Measurements from ENCODE around the gene PDE8B.
A peak's percentile ranks its signal among the peaks of the same experiment; 100 is the strongest.

Gene PDE8B, protein sequence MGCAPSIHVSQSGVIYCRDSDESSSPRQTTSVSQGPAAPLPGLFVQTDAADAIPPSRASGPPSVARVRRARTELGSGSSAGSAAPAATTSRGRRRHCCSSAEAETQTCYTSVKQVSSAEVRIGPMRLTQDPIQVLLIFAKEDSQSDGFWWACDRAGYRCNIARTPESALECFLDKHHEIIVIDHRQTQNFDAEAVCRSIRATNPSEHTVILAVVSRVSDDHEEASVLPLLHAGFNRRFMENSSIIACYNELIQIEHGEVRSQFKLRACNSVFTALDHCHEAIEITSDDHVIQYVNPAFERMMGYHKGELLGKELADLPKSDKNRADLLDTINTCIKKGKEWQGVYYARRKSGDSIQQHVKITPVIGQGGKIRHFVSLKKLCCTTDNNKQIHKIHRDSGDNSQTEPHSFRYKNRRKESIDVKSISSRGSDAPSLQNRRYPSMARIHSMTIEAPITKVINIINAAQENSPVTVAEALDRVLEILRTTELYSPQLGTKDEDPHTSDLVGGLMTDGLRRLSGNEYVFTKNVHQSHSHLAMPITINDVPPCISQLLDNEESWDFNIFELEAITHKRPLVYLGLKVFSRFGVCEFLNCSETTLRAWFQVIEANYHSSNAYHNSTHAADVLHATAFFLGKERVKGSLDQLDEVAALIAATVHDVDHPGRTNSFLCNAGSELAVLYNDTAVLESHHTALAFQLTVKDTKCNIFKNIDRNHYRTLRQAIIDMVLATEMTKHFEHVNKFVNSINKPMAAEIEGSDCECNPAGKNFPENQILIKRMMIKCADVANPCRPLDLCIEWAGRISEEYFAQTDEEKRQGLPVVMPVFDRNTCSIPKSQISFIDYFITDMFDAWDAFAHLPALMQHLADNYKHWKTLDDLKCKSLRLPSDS

DNA sequence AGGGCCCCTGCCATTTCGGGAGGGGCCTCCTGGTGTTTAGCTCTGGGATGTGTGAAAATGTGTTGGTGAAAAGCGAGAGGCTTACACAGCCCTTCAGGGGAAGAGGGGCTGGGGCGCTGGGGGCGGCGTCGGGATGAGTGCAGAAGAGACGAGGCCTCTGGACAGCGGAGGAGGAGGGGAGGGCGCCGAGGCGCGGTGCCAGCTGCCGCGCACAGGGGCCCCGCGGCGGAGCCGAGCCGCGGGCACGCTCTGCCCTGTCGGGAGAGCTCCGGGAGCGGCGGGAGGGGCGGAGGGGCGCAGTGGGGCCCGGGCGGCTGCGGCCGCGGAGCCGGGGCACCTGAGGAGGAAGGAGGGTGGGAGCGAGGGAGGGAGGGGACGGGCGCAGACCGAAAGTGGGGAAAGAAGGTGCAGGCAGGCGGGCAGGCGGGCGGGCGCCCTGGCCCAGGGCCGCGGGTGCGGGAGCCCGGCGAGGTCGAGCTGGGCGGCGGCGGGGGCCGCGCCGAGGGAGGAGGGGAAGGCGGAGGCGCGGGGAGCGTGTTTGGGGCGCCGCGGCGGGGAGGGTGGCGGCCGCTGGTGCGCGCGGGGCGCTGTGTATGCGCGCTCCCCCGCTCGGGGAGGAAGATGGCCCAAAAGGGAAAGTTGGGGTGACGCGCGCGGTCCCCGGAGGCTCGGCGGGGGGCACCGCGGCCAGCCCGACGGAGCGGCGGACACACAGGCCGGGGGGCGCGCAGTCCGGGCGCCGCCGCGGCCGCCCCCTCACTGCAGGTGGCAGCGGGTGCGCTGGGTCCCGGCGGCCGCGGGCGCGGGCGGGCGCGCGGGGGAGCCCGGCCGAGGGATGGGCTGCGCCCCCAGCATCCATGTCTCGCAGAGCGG is at the start of gene PDE8B:
Gene PDE8B (plus strand): TSS at position 590 of the 873 bp plus-strand sequence. CDS start 246 bp downstream, at position 836.
- Histone ChIP-seq H3K27ac (peak within 1 kb of the TSS in 1 of 21 experiments; percentile 51), H3K4me3 (peak within 1 kb of the TSS; percentile 22 to 58 (median 35))

- Histone ChIP-seq H3K27ac (no peak overlapping the region), H3K4me3 (no peak overlapping the region)
Measured at GRCh38 chr5:77163453-77163852, 47.0 kb upstream of the PDE8B start.

GRCh38 chr5:77167063-77167462 is 43.4 kb upstream of the PDE8B start:
- H3K4me3 ChIP-seq, result no peak overlapping the region
- H3K27ac ChIP-seq, result peak overlapping the region in 1 of 21 experiments; percentile 57

DNA sequence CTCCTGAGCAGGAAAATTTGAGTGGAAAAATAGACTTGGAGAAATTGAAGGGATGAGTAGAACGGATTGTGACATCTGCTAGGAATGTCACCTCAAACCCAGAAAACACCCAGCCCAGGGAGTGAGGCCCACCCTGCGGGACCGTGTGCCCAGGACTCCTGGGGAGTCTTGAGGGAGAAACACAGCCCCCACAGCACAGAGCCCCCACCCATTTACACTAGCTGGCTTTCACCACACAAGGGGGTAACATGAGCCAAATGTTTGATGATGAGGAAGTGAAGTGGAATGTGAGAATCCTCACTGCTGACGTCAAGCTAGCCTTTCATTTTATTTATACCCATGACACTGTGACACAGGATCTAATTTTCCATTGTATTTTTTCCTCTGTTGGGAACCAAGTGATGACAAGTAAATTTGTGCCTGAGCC is 42.8 kb upstream of the PDE8B start:
- Histone ChIP-seq H3K27ac (peak overlapping the region in 6 of 21 experiments; percentile 14 to 66 (median 46)), H3K4me3 (no peak overlapping the region)

DNA sequence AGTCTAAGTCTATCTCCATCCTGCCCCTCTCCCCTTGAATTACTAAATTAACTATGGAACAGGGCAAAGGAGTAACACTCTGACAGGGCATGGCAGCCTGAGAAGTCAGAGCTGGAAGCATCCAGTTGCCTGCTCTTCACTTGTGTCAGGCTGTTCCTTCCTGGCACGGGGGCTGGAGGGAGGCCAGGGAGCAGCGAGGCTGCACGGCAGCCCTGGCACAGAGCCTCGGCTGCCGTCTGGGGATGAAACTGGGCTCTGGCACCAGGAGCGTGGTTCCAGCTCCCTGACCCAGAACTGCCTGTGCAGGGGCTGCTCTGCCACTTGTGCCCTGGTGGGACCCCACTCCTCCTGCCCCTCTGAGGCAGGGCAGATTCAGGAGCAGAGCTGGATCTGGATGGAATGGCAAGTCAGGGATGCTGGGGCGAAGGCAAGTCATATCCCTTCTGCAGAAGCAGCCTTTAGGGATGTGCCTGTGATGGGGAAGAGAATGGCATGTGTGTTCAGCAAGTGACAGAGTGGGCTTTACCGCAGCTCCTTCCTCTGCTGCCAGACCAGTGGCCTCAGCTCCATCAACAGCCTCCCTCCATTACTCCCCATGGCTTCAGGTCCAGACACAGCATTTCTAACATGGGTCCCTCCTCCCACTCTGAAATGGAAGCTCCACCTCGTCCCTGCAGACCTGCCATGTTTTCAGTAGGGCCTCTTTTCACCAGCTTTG is 42.2 kb upstream of the PDE8B start:
- no peak overlapping the region for H3K4me3 ChIP-seq
- peak overlapping the region in 6 of 21 experiments; percentile 14 to 66 (median 42) for H3K27ac ChIP-seq

DNA sequence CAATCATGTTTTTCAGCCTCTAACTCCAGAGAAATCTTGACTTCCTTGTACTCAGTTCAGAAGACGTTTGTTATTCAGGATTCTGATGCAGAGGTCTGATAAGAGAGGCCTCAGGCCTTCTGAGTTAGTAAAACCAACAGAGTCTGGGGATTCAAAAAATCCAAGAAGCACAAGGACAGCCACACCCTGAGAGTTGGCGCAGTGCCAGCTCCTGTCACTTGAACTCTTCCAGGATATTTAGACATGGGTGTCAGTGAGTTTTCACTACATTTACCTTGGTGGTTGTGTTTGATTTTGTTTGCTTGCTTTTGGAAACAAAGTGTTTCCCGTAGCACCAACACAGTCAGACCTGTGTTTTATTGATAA is 41.6 kb upstream of the PDE8B start:
- no peak overlapping the region for H3K4me3 ChIP-seq
- H3K27ac ChIP-seq, result peak overlapping the region in 2 of 21 experiments; percentile 52 to 66

GRCh38 chr5:77170196-77170890 is 40.1 kb upstream of the PDE8B start:
- H3K27ac ChIP-seq, result no peak overlapping the region
- no peak overlapping the region for H3K4me3 ChIP-seq

GRCh38 chr5:77171141-77171910 is 39.2 kb upstream of the PDE8B start:
- Histone ChIP-seq H3K4me3 (no peak overlapping the region), H3K27ac (no peak overlapping the region)

DNA sequence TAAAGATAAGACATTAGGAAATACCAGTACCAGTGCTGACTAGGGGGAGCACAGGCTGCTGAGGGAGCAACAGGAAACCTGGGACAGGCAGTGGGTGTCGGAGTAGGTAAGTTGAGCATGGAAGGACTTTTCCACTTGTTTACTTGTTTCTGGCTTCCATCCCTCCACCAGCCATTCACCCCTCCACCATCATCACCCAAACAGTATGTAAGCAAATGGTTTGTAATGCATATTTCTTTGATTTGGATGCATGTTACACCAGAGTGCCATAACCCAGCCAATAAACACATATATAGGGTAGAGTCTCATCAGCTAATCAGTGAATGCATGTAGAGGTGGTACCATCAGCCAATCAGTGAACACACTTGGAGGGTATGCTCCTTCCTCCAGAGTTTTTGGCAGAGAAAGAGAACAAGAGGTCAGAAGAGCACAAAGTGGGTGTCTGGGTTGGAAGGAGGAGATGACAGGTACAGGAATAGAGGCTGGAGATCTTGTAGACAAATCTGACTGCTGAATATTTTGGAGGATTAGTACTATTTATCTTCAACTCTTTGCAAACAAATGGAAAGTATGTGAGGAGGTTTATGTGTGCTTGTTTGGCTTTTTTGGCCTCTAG is 37.7 kb upstream of the PDE8B start:
- H3K27ac ChIP-seq, result no peak overlapping the region
- no peak overlapping the region for H3K4me3 ChIP-seq

DNA sequence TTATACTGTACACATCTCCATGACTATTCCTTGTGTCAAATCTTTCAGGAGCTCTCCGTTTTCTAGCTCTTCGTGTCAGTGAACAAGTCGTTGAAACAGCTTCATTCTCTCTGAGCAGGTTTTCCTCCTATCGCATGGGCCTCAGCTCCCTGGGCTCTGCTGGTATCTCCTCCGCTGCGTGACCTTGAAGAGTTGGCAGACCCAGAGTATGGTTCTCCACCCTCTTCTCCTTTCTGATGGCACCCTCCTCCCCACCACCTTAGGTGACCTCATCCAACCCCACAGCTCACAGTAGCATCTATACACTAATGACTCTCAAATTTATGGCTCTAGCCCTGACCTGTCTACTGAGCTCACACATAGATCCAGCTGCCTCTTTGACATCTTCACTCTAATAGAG is 36.0 kb upstream of the PDE8B start:
- Histone ChIP-seq H3K27ac (no peak overlapping the region), H3K4me3 (no peak overlapping the region)

- Histone ChIP-seq H3K4me3 (no peak overlapping the region), H3K27ac (no peak overlapping the region)
Measured at GRCh38 chr5:77175231-77175630, 35.2 kb upstream of the PDE8B start.

DNA sequence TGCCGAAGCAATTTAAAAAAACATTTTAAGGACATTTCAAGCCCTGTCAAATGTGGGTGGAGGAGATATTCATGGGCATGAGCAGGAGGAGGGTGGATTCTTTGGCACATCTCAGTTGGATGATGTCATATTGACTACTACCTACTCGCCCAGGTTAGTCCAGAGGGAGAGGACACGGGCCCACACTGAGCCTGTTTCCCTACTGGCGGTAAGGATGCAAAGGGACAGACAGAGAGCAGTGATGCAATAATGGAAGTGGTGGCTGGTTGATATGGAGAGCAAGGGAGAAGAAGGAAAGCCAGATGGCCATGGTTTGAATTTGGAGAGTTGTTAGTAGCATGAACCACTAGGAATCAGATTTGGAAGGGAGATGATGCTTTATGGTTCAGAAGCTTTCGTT is 34.1 kb upstream of the PDE8B start:
- no peak overlapping the region for H3K27ac ChIP-seq

DNA sequence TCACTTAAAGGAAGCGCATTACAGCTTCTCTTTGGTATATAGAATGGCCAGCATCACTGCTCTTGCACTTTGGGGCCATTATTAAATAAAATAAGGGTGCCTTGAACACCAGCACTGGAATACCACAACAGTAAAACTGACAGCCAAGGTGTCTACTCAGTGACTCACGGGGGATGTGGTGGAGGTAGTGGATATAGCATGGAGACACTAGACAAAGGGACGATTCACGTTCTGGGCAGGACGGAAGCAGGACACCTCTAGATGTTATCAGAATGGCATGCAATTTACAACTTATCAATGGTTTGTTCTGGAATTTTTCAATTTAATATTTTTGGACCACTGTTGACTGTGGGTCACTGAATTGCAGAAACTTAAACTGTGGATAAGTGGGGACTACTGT is 32.9 kb upstream of the PDE8B start:
- H3K4me3 ChIP-seq, result no peak overlapping the region
- H3K27ac ChIP-seq, result no peak overlapping the region

More for the DNA sequence above, 34.1 kb upstream of the PDE8B start:
- H3K4me3 ChIP-seq, result no peak overlapping the region

- H3K27ac ChIP-seq, result no peak overlapping the region
- peak overlapping the region; percentile 13 to 47 (median 33) for H3K4me3 ChIP-seq
Measured at GRCh38 chr5:77180167-77181081, 30.1 kb upstream of the PDE8B start.

GRCh38 chr5:77181173-77181572 is 29.3 kb upstream of the PDE8B start:
- Histone ChIP-seq H3K27ac (no peak overlapping the region), H3K4me3 (no peak overlapping the region)

- no peak overlapping the region for H3K4me3 ChIP-seq
- H3K27ac ChIP-seq, result no peak overlapping the region
Measured at GRCh38 chr5:77181596-77182304, 28.7 kb upstream of the PDE8B start.
